Epithelial cell of proximal tubule (primary cell): ENCODE data around the gene CDCP2. TPM values are rescaled to one million over a fixed set of nuclear protein-coding genes. Genes with fewer than 3 reads are reported as not detected.

Source experiments
- DNase-seq: peaks from one replicate; pipeline ENCODE4 v3.0.0-alpha.2; 2011; ENCODE audit warnings: low read depth
- H3K4me3 ChIP-seq: 2 replicates; pipeline ENCODE4 v1.5.1; 2011; ENCODE audit warnings: low read depth, mild to moderate bottlenecking, low read length
- total RNA-seq: library from RNA; depleted of rRNA; stranded (reverse); fragments of >200 nt; gene quantifications from 2 replicates; pipeline ENCODE4 v1.2.3, GENCODE V29; 2015
- TF ChIP-seq, protein P1 (sequence below): conservative IDR thresholded peaks from 2 replicates; pipeline ENCODE4 v1.5.1; 2012; ENCODE audit warnings: low read depth, mild to moderate bottlenecking, low read length

CDCP2 gene
- total RNA-seq, 1 donor from 2014 or later: not detected

DNA sequence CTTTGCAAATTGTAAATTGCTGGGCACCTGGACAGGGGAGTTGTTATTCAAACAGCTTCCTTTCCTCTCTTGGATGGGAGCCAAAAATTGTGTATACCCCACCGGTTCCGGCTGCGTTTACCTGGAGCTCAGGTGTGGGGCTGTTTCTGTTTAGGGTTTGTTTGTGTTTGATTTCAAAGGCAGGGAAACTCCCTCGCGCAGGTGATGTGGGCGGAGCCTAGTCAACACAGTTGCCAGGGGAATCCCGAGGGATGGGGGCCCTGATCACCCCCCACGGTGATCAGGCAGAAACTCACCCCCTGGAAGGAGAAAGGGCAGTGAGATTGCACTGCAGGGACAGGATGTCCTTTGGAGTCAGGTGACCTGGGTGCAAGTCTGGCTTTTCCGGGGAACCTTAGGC lies 28.3 kb downstream of the CDCP2 start:
- TF ChIP-seq, protein P1, sequence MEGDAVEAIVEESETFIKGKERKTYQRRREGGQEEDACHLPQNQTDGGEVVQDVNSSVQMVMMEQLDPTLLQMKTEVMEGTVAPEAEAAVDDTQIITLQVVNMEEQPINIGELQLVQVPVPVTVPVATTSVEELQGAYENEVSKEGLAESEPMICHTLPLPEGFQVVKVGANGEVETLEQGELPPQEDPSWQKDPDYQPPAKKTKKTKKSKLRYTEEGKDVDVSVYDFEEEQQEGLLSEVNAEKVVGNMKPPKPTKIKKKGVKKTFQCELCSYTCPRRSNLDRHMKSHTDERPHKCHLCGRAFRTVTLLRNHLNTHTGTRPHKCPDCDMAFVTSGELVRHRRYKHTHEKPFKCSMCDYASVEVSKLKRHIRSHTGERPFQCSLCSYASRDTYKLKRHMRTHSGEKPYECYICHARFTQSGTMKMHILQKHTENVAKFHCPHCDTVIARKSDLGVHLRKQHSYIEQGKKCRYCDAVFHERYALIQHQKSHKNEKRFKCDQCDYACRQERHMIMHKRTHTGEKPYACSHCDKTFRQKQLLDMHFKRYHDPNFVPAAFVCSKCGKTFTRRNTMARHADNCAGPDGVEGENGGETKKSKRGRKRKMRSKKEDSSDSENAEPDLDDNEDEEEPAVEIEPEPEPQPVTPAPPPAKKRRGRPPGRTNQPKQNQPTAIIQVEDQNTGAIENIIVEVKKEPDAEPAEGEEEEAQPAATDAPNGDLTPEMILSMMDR: no peak
- no peak overlapping the region for H3K4me3 ChIP-seq

DNA sequence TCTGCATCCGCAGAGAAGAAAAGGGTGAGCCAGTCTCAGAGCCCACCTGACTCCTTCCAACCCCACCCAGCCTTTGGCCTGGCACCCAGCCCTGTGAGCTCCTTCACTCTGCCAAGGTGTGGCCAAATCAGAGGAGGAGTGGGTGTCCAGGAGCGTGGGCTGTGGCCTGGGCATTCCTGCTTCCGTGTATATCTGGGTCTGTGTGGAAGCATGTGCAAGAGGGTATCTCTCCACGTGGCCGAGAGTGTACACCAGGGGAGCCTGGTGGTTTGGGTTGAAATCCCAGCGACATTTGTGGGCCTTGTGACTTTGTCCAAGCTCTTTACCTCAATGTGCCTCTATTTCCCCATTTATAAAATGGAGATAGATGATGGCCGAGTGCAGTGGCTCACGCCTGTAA lies 29.8 kb downstream of the CDCP2 start:
- TF ChIP-seq, protein P1: no peak
- H3K4me3 ChIP-seq: no peak overlapping the region
- no peak for DNase-seq

More for the DNA sequence above, 28.3 kb downstream of the CDCP2 start:
- DNase-seq: no peak

DNA sequence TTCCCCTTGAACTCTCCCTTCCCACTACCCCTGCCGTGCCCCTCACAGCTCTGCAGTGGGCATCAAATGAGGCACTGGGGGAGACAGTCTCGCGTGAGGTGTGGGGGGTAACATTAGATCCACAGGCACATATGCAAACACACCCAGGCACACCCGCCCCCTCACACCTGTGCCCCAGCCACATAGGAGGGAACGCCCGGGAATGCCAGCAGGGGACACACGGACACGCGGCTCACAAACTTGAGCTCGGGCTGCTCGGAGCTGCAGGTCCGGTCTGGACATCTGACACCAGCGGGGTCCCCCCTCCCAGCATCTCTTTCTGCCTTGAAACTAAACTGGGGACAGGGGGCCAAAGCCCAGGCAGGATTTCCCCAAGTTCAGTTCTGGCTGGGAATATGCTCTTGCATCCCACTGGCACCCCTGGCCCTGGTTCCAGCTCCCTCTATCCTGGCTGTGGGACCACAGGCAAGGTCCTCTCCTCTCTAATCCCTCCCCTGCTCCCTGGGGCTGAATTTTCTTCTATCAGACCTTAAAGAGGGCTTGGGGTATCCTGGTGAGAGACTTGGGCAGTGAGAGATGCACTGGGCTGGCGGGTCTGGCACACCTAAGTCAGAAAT lies 30.6 kb downstream of the CDCP2 start:
- TF ChIP-seq, protein P1: no peak
- no peak for DNase-seq
- no peak overlapping the region for H3K4me3 ChIP-seq

DNA sequence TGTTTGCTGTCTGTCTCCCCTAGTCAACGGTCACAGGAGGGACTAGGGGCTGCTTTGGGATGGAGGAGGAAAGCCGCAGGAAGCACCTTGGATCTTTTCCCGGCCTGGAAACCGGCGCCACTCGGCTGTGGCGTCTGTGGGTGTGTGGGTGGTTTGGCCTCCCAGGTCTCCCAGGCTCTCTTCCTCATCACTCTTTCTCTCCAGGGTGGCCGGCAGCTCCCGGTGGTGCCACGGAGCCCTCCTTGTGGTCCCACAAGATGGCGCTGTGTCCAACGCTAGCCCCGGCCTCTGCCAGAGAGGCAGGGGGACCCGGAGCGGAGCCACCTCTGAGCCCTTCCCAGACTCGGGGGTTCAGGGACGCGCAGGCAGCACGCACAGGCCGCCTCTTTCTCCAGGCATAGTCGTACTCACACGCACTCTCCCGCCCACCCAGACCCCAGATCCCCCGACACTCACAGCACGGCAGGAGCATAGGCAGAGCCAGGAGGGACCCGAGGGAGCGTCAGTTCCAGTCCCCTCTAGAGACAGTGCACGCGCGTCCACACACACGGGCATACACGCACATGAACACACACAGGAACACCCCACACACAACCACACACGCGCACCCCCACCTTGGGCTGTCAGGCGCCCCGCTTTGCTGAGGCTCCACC lies 31.2 kb downstream of the CDCP2 start:
- DNase-seq: no peak
- TF ChIP-seq, protein P1: peak; percentile 76
- H3K4me3 ChIP-seq: peak overlapping the region; percentile 36

DNA sequence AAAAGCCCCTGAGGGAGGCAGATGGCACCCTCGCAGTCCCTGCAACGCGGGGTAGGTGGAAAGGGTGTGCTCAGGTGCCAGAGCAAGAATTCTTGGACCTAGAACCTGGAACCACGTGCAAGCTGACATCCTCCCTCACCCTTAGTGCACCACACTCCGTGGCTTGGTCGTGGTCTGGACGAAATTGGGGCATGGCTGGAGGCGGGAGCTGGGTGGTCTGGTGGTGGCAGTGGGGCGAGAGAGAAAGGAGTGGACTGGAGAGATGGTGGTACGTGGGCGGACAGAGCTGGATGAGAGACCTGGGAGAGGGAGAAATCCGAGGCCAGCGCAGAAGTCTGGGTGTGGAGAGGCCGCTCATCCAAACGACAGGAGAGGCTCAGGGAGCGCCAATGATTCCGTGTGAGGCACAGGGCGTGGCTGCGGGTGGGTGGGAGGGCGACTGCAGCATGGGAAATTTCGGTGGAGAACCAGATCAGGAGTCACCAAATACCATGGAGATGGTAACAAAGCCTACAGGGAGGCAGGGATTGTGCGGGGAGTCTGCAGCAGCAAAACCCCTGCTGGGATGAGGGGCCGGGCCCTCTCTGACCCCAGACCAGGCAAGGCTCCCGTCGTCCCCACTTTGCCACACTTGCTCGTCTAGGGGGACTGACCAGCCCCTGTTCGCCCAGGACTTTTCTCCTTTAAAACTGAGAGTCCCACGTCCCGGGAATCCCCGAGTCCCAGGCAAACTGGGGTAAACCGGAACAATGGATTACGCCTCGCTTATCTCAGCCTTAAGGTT lies 31.9 kb downstream of the CDCP2 start:
- peak overlapping the region; percentile 36 for H3K4me3 ChIP-seq
- TF ChIP-seq, protein P1: no peak
- no peak for DNase-seq

DNA sequence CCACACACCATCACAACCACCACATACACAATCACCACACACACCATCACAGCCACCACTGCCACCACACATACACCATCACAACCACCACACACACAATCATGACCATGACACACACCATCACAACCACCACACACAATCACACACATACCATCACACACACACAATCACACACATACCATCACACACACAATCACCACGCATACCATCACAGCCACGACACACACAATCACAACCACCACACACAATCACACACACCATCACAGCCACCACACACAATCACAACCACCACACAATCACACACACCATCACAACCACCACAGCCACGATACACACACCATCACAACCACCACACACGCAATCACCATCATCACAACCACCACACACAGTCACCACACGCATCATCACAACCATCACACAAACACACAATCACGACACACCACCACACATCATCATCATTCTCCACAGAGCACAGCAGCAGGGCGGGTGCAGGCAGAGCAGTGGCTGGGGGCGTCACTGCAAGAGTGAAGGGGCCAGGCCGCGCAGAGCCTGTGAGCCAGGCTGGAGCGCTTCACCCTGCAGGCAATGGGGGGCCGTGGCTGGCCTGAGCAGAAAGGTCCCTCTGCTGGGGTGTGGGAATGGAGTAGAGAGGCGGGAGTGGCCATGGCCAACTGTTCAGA lies 32.6 kb downstream of the CDCP2 start:
- TF ChIP-seq, protein P1: no peak
- DNase-seq: no peak
- no peak overlapping the region for H3K4me3 ChIP-seq
